Erythroblast (primary cell): ENCODE data around the gene TMPRSS13.
A peak's percentile ranks its signal among the peaks of the same experiment; 100 is the strongest.

ENCODE experiments used
- DNase-seq, 2 experiments: peaks; one replicate each; lab custom pipeline; 2025; lab: John Stamatoyannopoulos, UW
- GATA1 ChIP-seq: IDR thresholded peaks from 2 replicates; pipeline ENCODE4 v1.6.1; 2011; ENCODE audit warnings: low read depth, mild to moderate bottlenecking, control low read depth, low read length, moderate library complexity
- POLR2A ChIP-seq: IDR thresholded peaks from 2 replicates; pipeline ENCODE4 v1.6.1; 2011; ENCODE audit warnings: mild to moderate bottlenecking, low read length

TMPRSS13 gene

GRCh38 chr11:117918366-117919255 is 10.6 kb downstream of the TMPRSS13 start:
- no peak for DNase-seq
- TF ChIP-seq POLR2A (no peak), GATA1 (no peak)

GRCh38 chr11:117917591-117918151 is 11.5 kb downstream of the TMPRSS13 start:
- no peak for TF ChIP-seq GATA1
- no peak for TF ChIP-seq POLR2A
- DNase-seq = no peak

GRCh38 chr11:117916956-117917355 is 12.2 kb downstream of the TMPRSS13 start:
- DNase-seq = no peak
- TF ChIP-seq GATA1 (no peak), POLR2A (no peak)

GRCh38 chr11:117915672-117916235 is 13.4 kb downstream of the TMPRSS13 start:
- TF ChIP-seq POLR2A (no peak), GATA1 (no peak)
- DNase-seq = no peak

GRCh38 chr11:117914991-117915618 is 14.1 kb downstream of the TMPRSS13 start:
- no peak for DNase-seq

GRCh38 chr11:117914398-117914761 is 14.8 kb downstream of the TMPRSS13 start:
- TF ChIP-seq POLR2A (no peak), GATA1 (no peak)
- DNase-seq = no peak

More at GRCh38 chr11:117914991-117915618, 14.1 kb downstream of the TMPRSS13 start:
- TF ChIP-seq POLR2A (no peak), GATA1 (no peak)

- DNase-seq = no peak
- TF ChIP-seq POLR2A (no peak), GATA1 (no peak)
These were observed 15.3 kb downstream of the TMPRSS13 start for GRCh38 chr11:117913736-117914397.

- no peak for TF ChIP-seq GATA1
- no peak for TF ChIP-seq POLR2A
- DNase-seq = no peak
These were observed 16.7 kb downstream of the TMPRSS13 start for GRCh38 chr11:117912497-117912896.

GRCh38 chr11:117911694-117912093 is 17.5 kb downstream of the TMPRSS13 start:
- TF ChIP-seq GATA1 (no peak), POLR2A (no peak)
- DNase-seq = no peak

GRCh38 chr11:117910941-117911655 is 18.1 kb downstream of the TMPRSS13 start:
- no peak for TF ChIP-seq GATA1
- no peak for TF ChIP-seq POLR2A
- no peak for DNase-seq

- no peak for DNase-seq
- TF ChIP-seq POLR2A (no peak), GATA1 (no peak)
These were observed 18.7 kb downstream of the TMPRSS13 start for GRCh38 chr11:117910525-117910924.

- no peak for TF ChIP-seq POLR2A
- TF ChIP-seq GATA1 = no peak
- peak; percentile 48 to 53 for DNase-seq
These were observed 19.4 kb downstream of the TMPRSS13 start for GRCh38 chr11:117909611-117910382.
